IMR-90 (cell line): ENCODE results near the gene MAP3K13. TPM values are rescaled to one million over a fixed set of nuclear protein-coding genes. Genes with fewer than 3 reads are reported as not detected.

ENCODE experiments used
- ATAC-seq: fragments of 200-7000 bp; cut with Tn5 transposase; 2 replicates; pipeline ENCODE4 v1.9.1; 2020; ENCODE audit warnings: low read depth, mild to moderate bottlenecking, moderate library complexity
- BruUV-seq: library from RNA; stranded (reverse); fragments of 400-500 nt; replicated peaks from 2 replicates; lab custom pipeline; 2021; lab: Mats Ljungman, UMichigan
- CTCF ChIA-PET: fragments of 300-600 bp; formaldehyde crosslinking; extraction: SDS; loops from one replicate; lab custom pipeline; 2021; ENCODE audit warnings: antibody characterized with exemption; lab: Yijun Ruan, JAX
- POLR2A ChIA-PET: fragments of 300-600 bp; sonication (Branson Sonifier 250); formaldehyde crosslinking; loops from one replicate; lab custom pipeline; 2022; ENCODE audit warnings: antibody characterized with exemption; ENCODE audit not compliant: unreplicated experiment; lab: Charles Lee
- DNase-seq: peaks from one replicate; pipeline ENCODE4 v3.0.0; 2013
- H2AFZ ChIP-seq: replicated peaks from 2 replicates; pipeline ENCODE3; 2013; ENCODE audit warnings: low read length, mild to moderate bottlenecking; ENCODE audit not compliant: poor library complexity
- H2AK5ac ChIP-seq: 2 replicates; pipeline ENCODE4 v1.6.1; 2013; ENCODE audit warnings: low read depth, low read length, inconsistent platforms
- H2AK9ac ChIP-seq: replicated peaks from 2 replicates; pipeline ENCODE3; 2013; ENCODE audit warnings: mild to moderate bottlenecking, low read depth, low read length, moderate library complexity; ENCODE audit not compliant: poor library complexity
- H2BK120ac ChIP-seq: 2 replicates; pipeline ENCODE4 v1.6.1; 2013; ENCODE audit warnings: low read depth, low read length, inconsistent platforms
- H2BK15ac ChIP-seq: 3 replicates; pipeline ENCODE4 v1.6.1; 2013; ENCODE audit warnings: low read depth, low read length, inconsistent platforms
- H2BK20ac ChIP-seq: 2 replicates; pipeline ENCODE4 v1.6.1; 2013; ENCODE audit warnings: low read depth, mild to moderate bottlenecking, inconsistent platforms, low read length, moderate library complexity
- H2BK5ac ChIP-seq: 2 replicates; pipeline ENCODE4 v1.6.1; 2013; ENCODE audit warnings: mild to moderate bottlenecking, low read depth, low read length, inconsistent platforms; ENCODE audit not compliant: poor library complexity, severe bottlenecking
- H3K14ac ChIP-seq: replicated peaks from 2 replicates; pipeline ENCODE4 v1.6.1; 2013; ENCODE audit warnings: low read depth, low read length, inconsistent platforms
- H3K18ac ChIP-seq: 2 replicates; pipeline ENCODE4 v1.6.1; 2013; ENCODE audit warnings: low read depth, low read length, control low read depth
- H3K23ac ChIP-seq: 2 replicates; pipeline ENCODE4 v1.6.1; 2013; ENCODE audit warnings: low read depth, low read length, inconsistent platforms
- H3K27ac ChIP-seq: 2 replicates; pipeline ENCODE4 v1.5.1; 2013; ENCODE audit warnings: mild to moderate bottlenecking, control low read depth, low read length; ENCODE audit not compliant: insufficient read depth
- H3K27me3 ChIP-seq: 2 replicates; pipeline ENCODE4 v1.6.1; 2013; ENCODE audit warnings: low read length; ENCODE audit not compliant: control insufficient read depth, insufficient read depth
- H3K36me3 ChIP-seq: 2 replicates; pipeline ENCODE4 v1.6.1; 2013; ENCODE audit warnings: low read length, mixed read lengths; ENCODE audit not compliant: control insufficient read depth, insufficient read depth
- H3K4ac ChIP-seq: 2 replicates; pipeline ENCODE4 v1.6.1; 2013; ENCODE audit warnings: low read depth, low read length, inconsistent platforms
- H3K4me1 ChIP-seq: 2 replicates; pipeline ENCODE4 v1.6.1; 2013; ENCODE audit warnings: low read length, mixed read lengths; ENCODE audit not compliant: control insufficient read depth, insufficient read depth
- H3K4me2 ChIP-seq: 2 replicates; pipeline ENCODE4 v1.6.1; 2013; ENCODE audit warnings: low read depth, mild to moderate bottlenecking, control low read depth, low read length, moderate library complexity
- H3K4me3 ChIP-seq: 2 replicates; pipeline ENCODE4 v1.5.1; 2013; ENCODE audit warnings: low read depth, mild to moderate bottlenecking, control low read depth, low read length, moderate library complexity; ENCODE audit not compliant: insufficient read depth
- H3K56ac ChIP-seq: 2 replicates; pipeline ENCODE4 v1.6.1; 2013; ENCODE audit warnings: low read length, inconsistent platforms; ENCODE audit not compliant: insufficient read depth; ENCODE audit errors: extremely low read depth
- H3K79me1 ChIP-seq, 2 experiments: 2 replicates each; pipeline ENCODE4 v1.6.1; 2013; ENCODE audit warnings: low read length in 2 of 2, inconsistent platforms in 1 of 2, low read depth in 1 of 2
- H3K9ac ChIP-seq: 2 replicates; pipeline ENCODE4 v1.6.1; 2013; ENCODE audit warnings: low read depth, low read length, control low read depth
- H3K9me1 ChIP-seq: 2 replicates; pipeline ENCODE4 v1.6.1; 2013; ENCODE audit warnings: low read length, inconsistent platforms; ENCODE audit not compliant: insufficient read depth
- H3K9me3 ChIP-seq: 2 replicates; pipeline ENCODE4 v1.6.1; 2013; ENCODE audit warnings: low read length; ENCODE audit not compliant: control insufficient read depth, insufficient read depth
- H4K20me1 ChIP-seq: 2 replicates; pipeline ENCODE4 v1.6.1; 2013; ENCODE audit warnings: low read length, inconsistent platforms; ENCODE audit not compliant: insufficient read depth
- H4K5ac ChIP-seq: 2 replicates; pipeline ENCODE4 v1.6.1; 2013; ENCODE audit warnings: mild to moderate bottlenecking, low read depth, low read length, control low read depth
- H4K8ac ChIP-seq, 2 experiments: 2 replicates each; pipeline ENCODE4 v1.6.1; 2013; ENCODE audit warnings: low read depth in 2 of 2, low read length in 2 of 2, control low read depth in 1 of 2, inconsistent platforms in 1 of 2
- H4K91ac ChIP-seq: 2 replicates; pipeline ENCODE4 v1.6.1; 2013; ENCODE audit warnings: low read depth, low read length, inconsistent platforms; ENCODE audit not compliant: insufficient read depth
- BHLHE40 ChIP-seq: fragments of 150-350 bp; IDR thresholded peaks from 2 replicates; pipeline ENCODE4 v1.6.1; 2016; ENCODE audit warnings: mild to moderate bottlenecking, low read depth, low read length
- CEBPB ChIP-seq: IDR thresholded peaks from 2 replicates; pipeline ENCODE4 v1.6.1; 2012; ENCODE audit warnings: low read depth, low read length, improper control_type of control experiment
- CHD1 ChIP-seq: IDR thresholded peaks from 2 replicates; pipeline ENCODE4 v1.6.1; 2012; ENCODE audit warnings: low read depth, low read length, improper control_type of control experiment
- CTCF ChIP-seq: conservative IDR thresholded peaks from 2 replicates; pipeline ENCODE4 v1.5.1; 2012; ENCODE audit warnings: mild to moderate bottlenecking, low read depth, low read length, improper control_type of control experiment
- ELK1 ChIP-seq: fragments of 150-350 bp; IDR thresholded peaks from 2 replicates; pipeline ENCODE4 v1.6.1; 2016; ENCODE audit warnings: low read depth, mild to moderate bottlenecking, low read length, moderate library complexity, borderline replicate concordance
- FOS ChIP-seq: fragments of 150-350 bp; IDR thresholded peaks from 2 replicates; pipeline ENCODE4 v1.6.1; 2016; ENCODE audit warnings: low read depth, low read length
- MAFK ChIP-seq: IDR thresholded peaks from 2 replicates; pipeline ENCODE4 v1.6.1; 2012; ENCODE audit warnings: low read depth, low read length, improper control_type of control experiment
- MAZ ChIP-seq: IDR thresholded peaks from 2 replicates; pipeline ENCODE4 v1.6.1; 2012; ENCODE audit warnings: low read depth, mild to moderate bottlenecking, low read length, improper control_type of control experiment, moderate library complexity, borderline replicate concordance
- MXI1 ChIP-seq: IDR thresholded peaks from 2 replicates; pipeline ENCODE4 v1.6.1; 2012; ENCODE audit warnings: low read depth, mild to moderate bottlenecking, low read length, moderate library complexity, borderline replicate concordance
- NFE2L2 ChIP-seq: fragments of 150-350 bp; IDR thresholded peaks from 2 replicates; pipeline ENCODE4 v1.6.1; 2016; ENCODE audit warnings: low read depth, mild to moderate bottlenecking, low read length
- POLR2A ChIP-seq: IDR thresholded peaks from 2 replicates; pipeline ENCODE4 v1.6.1; 2012; ENCODE audit warnings: mild to moderate bottlenecking, low read depth, low read length
- RAD21 ChIP-seq: IDR thresholded peaks from 2 replicates; pipeline ENCODE4 v1.6.1; 2012; ENCODE audit warnings: low read length, improper control_type of control experiment
- RCOR1 ChIP-seq: IDR thresholded peaks from 2 replicates; pipeline ENCODE4 v1.6.1; 2012; ENCODE audit warnings: mild to moderate bottlenecking, low read length, improper control_type of control experiment; ENCODE audit not compliant: insufficient replicate concordance
- RFX5 ChIP-seq: IDR thresholded peaks from 2 replicates; pipeline ENCODE4 v1.8.0; 2012; ENCODE audit warnings: low read depth, mild to moderate bottlenecking, low read length, moderate library complexity
- SMC3 ChIP-seq: fragments of 150-350 bp; IDR thresholded peaks from 2 replicates; pipeline ENCODE4 v1.6.1; 2016; ENCODE audit warnings: low read depth, mild to moderate bottlenecking, antibody characterized with exemption, low read length, moderate library complexity
- whole genome bisulfite sequencing, 2 experiments: methylation state at CpG; one replicate each; pipeline versions ENCODE4 v1.1.5 to v1.1.7; 2013; ENCODE audit warnings: missing lambda C conversion rate in 2 of 2; ENCODE audit not compliant: insufficient read length in 1 of 2; ENCODE audit errors: extremely low coverage in 2 of 2; 5-methylcytosine and 5-hydroxymethylcytosine counted together
- dilution Hi-C: fragments of 300-500 bp; cut with HindIII; formaldehyde crosslinking; loops from one replicate; pipeline ENCODE4 v1.14.3; 2018; ENCODE audit warnings: low sequenced_read_pairs; ENCODE audit not compliant: unreplicated experiment
- in situ Hi-C: fragments of 300-500 bp; cut with MboI; formaldehyde crosslinking; loops from 3 replicates; pipeline ENCODE4 v1.14.3; 2019; ENCODE audit warnings: low sequenced_read_pairs, inconsistent platforms, mixed read lengths
- intact Hi-C: fragments of 100-400 bp; cut with micrococcal nuclease; formaldehyde crosslinking; loops from 2 replicates; pipeline ENCODE4 v1.10.0; 2022
- polyA plus RNA-seq, 3 experiments: library from polyadenylated mRNA; depleted of rRNA; stranded (reverse); fragments of >200 nt; gene quantifications; 2 replicates each; pipeline ENCODE4 v1.2.3, GENCODE V29; 2012; ENCODE audit warnings: low replicate concordance in 1 of 3
- total RNA-seq: library from RNA; depleted of rRNA; stranded (reverse); fragments of >200 nt; gene quantifications from 2 replicates; pipeline ENCODE4 v1.2.3, GENCODE V29; 2012
- TF ChIP-seq, protein P1 (sequence below): fragments of 150-350 bp; IDR thresholded peaks from 2 replicates; pipeline ENCODE4 v1.6.1; 2017; ENCODE audit warnings: mild to moderate bottlenecking, antibody characterized with exemption, low read length, low read depth

The MAP3K13 gene
- total and polyA plus RNA-seq, 2 of the 4 experiments (the other 2 are of a cell fraction): 9.9 to 17.6 TPM

- no TSS peak for BruUV-seq
These were observed 12.1 kb upstream of the MAP3K13 start for GRCh38 chr3:185350841-185351240.

More at GRCh38 chr3:185350841-185351240, 12.1 kb upstream of the MAP3K13 start:
- intact Hi-C loops (loop anchor here (5.0 kb wide), 1 partner anchor 226 kb away; no protein-coding TSS in a partner anchor), in situ Hi-C loops (no loop called here), dilution Hi-C loops (no loop called here)
- no peak for DNase-seq
- Histone ChIP-seq H2BK5ac (no peak overlapping the region), H3K4ac (no peak overlapping the region), H3K9me3 (no peaks in the 10 kb centered on the region), H3K14ac (no peak overlapping the region), H4K20me1 (no peaks in the 10 kb centered on the region), H3K9ac (no peak overlapping the region), H2AK5ac (no peak overlapping the region), H4K8ac (no peak overlapping the region), H3K18ac (no peak overlapping the region), H3K79me1 (no peaks in the 10 kb centered on the region), H2BK120ac (no peak overlapping the region), H2BK20ac (no peak overlapping the region), H4K5ac (no peak overlapping the region), H3K27ac (no peak overlapping the region), H3K56ac (no peak overlapping the region), H3K4me3 (no peak overlapping the region), H4K91ac (no peak overlapping the region), H3K4me1 (no peaks in the 10 kb centered on the region), H3K36me3 (no peaks in the 10 kb centered on the region), H2BK15ac (no peak overlapping the region), H3K27me3 (no peaks in the 10 kb centered on the region), H2AFZ (no peak overlapping the region), H3K23ac (no peak overlapping the region), H2AK9ac (no peak overlapping the region), H3K4me2 (no peak overlapping the region), H3K9me1 (no peaks in the 10 kb centered on the region)
- ATAC-seq: no peak
- ChIA-PET POLR2A (no interaction called here), CTCF (no interaction called here)
- WGBS, 2 experiments: no CpG with 5 or more reads among the region's 6 CpGs
- TF ChIP-seq NFE2L2: no peak
- TF ChIP-seq SMC3: no peak
- TF ChIP-seq CHD1: no peak
- TF ChIP-seq RFX5: no peak
- TF ChIP-seq, protein P1, sequence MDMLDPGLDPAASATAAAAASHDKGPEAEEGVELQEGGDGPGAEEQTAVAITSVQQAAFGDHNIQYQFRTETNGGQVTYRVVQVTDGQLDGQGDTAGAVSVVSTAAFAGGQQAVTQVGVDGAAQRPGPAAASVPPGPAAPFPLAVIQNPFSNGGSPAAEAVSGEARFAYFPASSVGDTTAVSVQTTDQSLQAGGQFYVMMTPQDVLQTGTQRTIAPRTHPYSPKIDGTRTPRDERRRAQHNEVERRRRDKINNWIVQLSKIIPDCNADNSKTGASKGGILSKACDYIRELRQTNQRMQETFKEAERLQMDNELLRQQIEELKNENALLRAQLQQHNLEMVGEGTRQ: no peak
- no peak for TF ChIP-seq RCOR1
- TF ChIP-seq RAD21: no peak
- no peak for TF ChIP-seq ELK1
- no peak for TF ChIP-seq MAFK
- TF ChIP-seq CTCF: no peak
- TF ChIP-seq POLR2A: no peak
- TF ChIP-seq CEBPB: no peak
- no peak for TF ChIP-seq BHLHE40
- TF ChIP-seq MAZ: no peak
- TF ChIP-seq MXI1: no peak
- no peak for TF ChIP-seq FOS
